H1 (cell line): ENCODE data around the gene MBOAT1. TPM values are rescaled to one million over a fixed set of nuclear protein-coding genes. Genes with fewer than 3 reads are reported as not detected.

Experiments used
- CEBPB ChIP-seq: IDR thresholded peaks from 2 replicates; pipeline ENCODE4 v1.6.1; 2012; ENCODE audit warnings: low read depth, low read length
- CHD7 ChIP-seq: fragments of 300-600 bp; sonication (generic); IDR thresholded peaks from 2 replicates; pipeline ENCODE4 v1.7.1; 2012; ENCODE audit warnings: low read length, moderate library complexity, mild to moderate bottlenecking, inconsistent platforms; ENCODE audit not compliant: insufficient replicate concordance
- POLR2A ChIP-seq, 2 experiments: IDR thresholded peaks; 1 replicate in 1 of 2; 2 replicates in 1 of 2; pipeline ENCODE4 v1.6.1; 2011; ENCODE audit warnings: low read depth in 2 of 2, low read length in 2 of 2, mild to moderate bottlenecking in 2 of 2; ENCODE audit errors: control extremely low read depth in 1 of 2
- polyA plus RNA-seq, 7 experiments: library from polyadenylated mRNA; depleted of rRNA in 3 of 7; stranded (reverse) in 5 of 7; unstranded in 2 of 7; fragments of >200 nt in 5 of 7; fragments of 200-250 nt in 2 of 7; gene quantifications; 1 replicate in 5 of 7; 2 replicates in 1 of 7; 4 replicates in 1 of 7; pipeline versions ENCODE4 v1.2.1 to v1.2.3, GENCODE V29; 2011 to 2013; ENCODE audit warnings: missing spikeins in 2 of 7, mixed read lengths in 2 of 7
- total RNA-seq: library from RNA; stranded (reverse); fragmentation: NEBNext Ultra II Directional; extraction: Animal tissue kit (Norgen Biotek cat#: 25700); gene quantifications from 2 replicates; pipeline ENCODE4 v1.2.1, GENCODE V29; 2021

The MBOAT1 gene
- total and polyA plus RNA-seq, 2 of the 8 experiments (the other 6 are each of a cell fraction or from before 2014, with no cell fraction given): 4.9 to 19.5 TPM

- TF ChIP-seq CHD7 (no peak), CEBPB (no peak), POLR2A (IDR thresholded peaks at IDR 0.05; ENCODE audit: control extremely low read depth in 1 of 2, low read depth in 2 of 2, low read length in 2 of 2) (no peak)
Observed at GRCh38 chr6:20159781-20160540, 52.3 kb downstream of the MBOAT1 start (continued).
